SH-SY5Y (cell line): ENCODE data around the gene ATP6V1D.
A peak's percentile ranks its signal among the peaks of the same experiment; 100 is the strongest.

ENCODE experiments used
- GATA2 ChIP-seq: IDR thresholded peaks from 2 replicates; pipeline ENCODE4 v1.6.1; 2011; ENCODE audit warnings: mild to moderate bottlenecking, low read depth, low read length
- GATA3 ChIP-seq: IDR thresholded peaks from 2 replicates; pipeline ENCODE4 v1.6.1; 2011; ENCODE audit warnings: low read depth, mild to moderate bottlenecking, low read length, moderate library complexity

DNA sequence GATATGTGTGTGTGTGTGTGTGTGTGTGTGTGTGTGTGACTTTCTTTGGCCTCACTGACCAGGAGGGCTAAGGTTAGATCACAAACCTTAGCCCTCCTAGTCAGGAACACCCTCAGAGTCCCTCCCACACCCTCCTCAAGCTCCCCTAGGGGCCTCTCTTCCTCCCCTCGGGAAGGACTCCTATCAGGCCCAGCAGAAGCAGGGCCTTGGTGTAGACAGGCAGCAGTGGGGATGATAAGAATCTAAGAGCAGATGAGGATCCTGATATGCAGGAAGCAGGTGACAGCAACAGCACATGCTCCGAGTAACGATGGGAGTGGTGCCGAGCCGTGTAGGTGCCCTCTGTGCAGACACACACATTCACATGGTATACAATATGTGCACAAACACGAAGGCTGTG is 31.7 kb upstream of the ATP6V1D start:
- peak; percentile 75 for TF ChIP-seq GATA2
- TF ChIP-seq GATA3, result no peak
